Heart left ventricle (tissue), 13 donors: Measurements from ENCODE around the gene DNAJB12.

Experiments used
- CTCF ChIP-seq, 12 donors: fragments of 200-600 bp; sonication (generic) in 4 of 12; IDR thresholded peaks; one replicate each; pipeline versions ENCODE4 v1.5.0 to v1.8.0; 2018 to 2022; ENCODE audit warnings: antibody characterized with exemption in 12 of 12, mild to moderate bottlenecking in 5 of 12
- POLR2A ChIP-seq, 2 donors: fragments of 450-650 bp; IDR thresholded peaks; one replicate each; pipeline ENCODE4 v1.6.1; 2017; ENCODE audit warnings: antibody characterized with exemption in 2 of 2, mild to moderate bottlenecking in 2 of 2, moderate library complexity in 2 of 2
- donor health status: ischemic (EF 13 %, LVEDD 7.1; RV severe dilation, severe dysfunction).
- donor health status: DM: no; HTN: yes; CAD: no.
- donor health status: DM: no; HTN: no; CAD: no.
- donor health status: ischemic (EF 25% LVEDD 6.9; RV normal size, moderate dysfunction).
- donor health status: ischemic (EF 25% LVEDD 5.7; RV mildly dilated, moderate dysfunction).
- donor health status: ischemic (EF 35%, LVEDD 5.7; RV mildly dilated, moderate dysfunction).
- donor health status: nonischemic (EF 11% LVEDD 7.7; RV severe dilation, severe dysfunction).
- donor health status: DM: yes; HTN: yes; CAD: no.
- donor health status: PGD.
- donor health status: ischemic (EF 29% LVEDD 5.4; RV normal size, mild dysfunction).
- donor health status: nonischemic (EF 23%, LVEDD 6.1; RV moderate dilation, normal function).

- TF ChIP-seq POLR2A (IDR thresholded peaks at IDR 0.05) = no peak
- no peak for TF ChIP-seq CTCF (IDR thresholded peaks at IDR 0.05)
Observed at GRCh38 chr10:72312865-72313391, 41.8 kb downstream of the DNAJB12 start.
